A673 (cell line): ENCODE results near the gene SYT14.

Experiments
- EZH2 ChIP-seq: fragments of 200-600 bp; sonication (generic); IDR thresholded peaks from 2 replicates; pipeline ENCODE4 v1.6.1; 2017; ENCODE audit warnings: borderline replicate concordance, low read depth, mild to moderate bottlenecking, mixed read lengths, antibody characterized with exemption, low read length; ENCODE audit not compliant: poor library complexity, severe bottlenecking
- TF ChIP-seq, protein P1 (sequence below): fragments of 300-800, 200-600 bp; sonication (generic); conservative IDR thresholded peaks from 2 replicates; pipeline ENCODE4 v1.5.1; 2017; ENCODE audit warnings: low read depth, mild to moderate bottlenecking, antibody characterized with exemption, low read length, moderate library complexity, mixed read lengths

DNA sequence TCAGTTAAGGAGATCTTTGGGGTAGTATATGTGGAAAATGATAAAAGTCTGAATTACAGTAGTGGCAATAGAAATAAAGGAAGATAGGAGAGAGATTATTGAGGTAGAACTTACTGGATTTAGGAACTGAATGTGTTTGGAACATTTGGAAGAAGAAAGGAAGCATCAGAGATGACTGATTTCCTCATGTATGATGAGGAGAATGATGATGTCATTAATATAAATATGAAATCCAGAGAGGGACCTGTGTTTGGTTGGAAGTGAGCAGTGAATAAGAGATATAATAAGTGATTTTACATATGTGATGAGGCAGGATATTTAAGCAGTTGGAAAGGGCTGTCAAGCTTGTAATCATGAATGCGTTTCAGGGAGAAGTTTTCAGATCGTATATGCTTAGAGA, 86.3 kb downstream of the SYT14 start:
- TF ChIP-seq, protein P1, sequence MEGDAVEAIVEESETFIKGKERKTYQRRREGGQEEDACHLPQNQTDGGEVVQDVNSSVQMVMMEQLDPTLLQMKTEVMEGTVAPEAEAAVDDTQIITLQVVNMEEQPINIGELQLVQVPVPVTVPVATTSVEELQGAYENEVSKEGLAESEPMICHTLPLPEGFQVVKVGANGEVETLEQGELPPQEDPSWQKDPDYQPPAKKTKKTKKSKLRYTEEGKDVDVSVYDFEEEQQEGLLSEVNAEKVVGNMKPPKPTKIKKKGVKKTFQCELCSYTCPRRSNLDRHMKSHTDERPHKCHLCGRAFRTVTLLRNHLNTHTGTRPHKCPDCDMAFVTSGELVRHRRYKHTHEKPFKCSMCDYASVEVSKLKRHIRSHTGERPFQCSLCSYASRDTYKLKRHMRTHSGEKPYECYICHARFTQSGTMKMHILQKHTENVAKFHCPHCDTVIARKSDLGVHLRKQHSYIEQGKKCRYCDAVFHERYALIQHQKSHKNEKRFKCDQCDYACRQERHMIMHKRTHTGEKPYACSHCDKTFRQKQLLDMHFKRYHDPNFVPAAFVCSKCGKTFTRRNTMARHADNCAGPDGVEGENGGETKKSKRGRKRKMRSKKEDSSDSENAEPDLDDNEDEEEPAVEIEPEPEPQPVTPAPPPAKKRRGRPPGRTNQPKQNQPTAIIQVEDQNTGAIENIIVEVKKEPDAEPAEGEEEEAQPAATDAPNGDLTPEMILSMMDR, result no peak
- TF ChIP-seq EZH2, result no peak
